ENCODE measurements around the gene CORT.

CORT gene

GRCh38 chr1:10429868-10430215, 20.0 kb upstream of the CORT start:
- H3K27me3 ChIP-seq (ENCODE audit: insufficient read depth, low read depth, severe bottlenecking) = no peaks in the 10 kb centered on the region
- TF ChIP-seq CTCF (IDR thresholded peaks at IDR 0.05; ENCODE audit: low read depth, low read length) = no peak
- peaks cover 7% of the 10 kb centered on the region for H3K36me3 ChIP-seq
- no peak for DNase-seq
- H3K27ac ChIP-seq = peak overlapping the region; percentile 95
- no peaks in the 10 kb centered on the region for H3K9me3 ChIP-seq (ENCODE audit: severe bottlenecking)
- peak overlapping the region; percentile 78 for H3K4me3 ChIP-seq (ENCODE audit: low read depth, low read length)

- H3K4me3 ChIP-seq (ENCODE audit: low read depth, low read length) = peak within 1 kb of the TSS; percentile 78
- H3K27ac ChIP-seq = peak within 1 kb of the TSS; percentile 95
- peaks cover 12% of the 10 kb centered on the region for H3K36me3 ChIP-seq
- no peaks in the 10 kb centered on the region for H3K9me3 ChIP-seq (ENCODE audit: severe bottlenecking)
- peak; percentile 85 for DNase-seq
- TF ChIP-seq CTCF (IDR thresholded peaks at IDR 0.05; ENCODE audit: low read depth, low read length) = peak; percentile 97
- no peaks in the 10 kb centered on the region for H3K27me3 ChIP-seq (ENCODE audit: insufficient read depth, low read depth, severe bottlenecking)
These were observed 19.4 kb upstream of the CORT start, which contains the start of gene CENPS for GRCh38 chr1:10430216-10431069. Gene CENPS, plus strand, starts transcription at chr1:10430433. Its CDS starts 85 bp downstream, at chr1:10430518.

GRCh38 chr1:10431070-10431730, 18.6 kb upstream of the CORT start:
- Histone ChIP-seq H3K27me3 (ENCODE audit: insufficient read depth, low read depth, severe bottlenecking) (no peaks in the 10 kb centered on the region), H3K27ac (peak overlapping the region; percentile 95), H3K36me3 (peaks cover 12% of the 10 kb centered on the region), H3K4me3 (ENCODE audit: low read depth, low read length) (peak overlapping the region; percentile 78), H3K9me3 (ENCODE audit: severe bottlenecking) (no peaks in the 10 kb centered on the region)
- no peak for DNase-seq
- TF ChIP-seq CTCF (IDR thresholded peaks at IDR 0.05; ENCODE audit: low read depth, low read length) = no peak

DNA sequence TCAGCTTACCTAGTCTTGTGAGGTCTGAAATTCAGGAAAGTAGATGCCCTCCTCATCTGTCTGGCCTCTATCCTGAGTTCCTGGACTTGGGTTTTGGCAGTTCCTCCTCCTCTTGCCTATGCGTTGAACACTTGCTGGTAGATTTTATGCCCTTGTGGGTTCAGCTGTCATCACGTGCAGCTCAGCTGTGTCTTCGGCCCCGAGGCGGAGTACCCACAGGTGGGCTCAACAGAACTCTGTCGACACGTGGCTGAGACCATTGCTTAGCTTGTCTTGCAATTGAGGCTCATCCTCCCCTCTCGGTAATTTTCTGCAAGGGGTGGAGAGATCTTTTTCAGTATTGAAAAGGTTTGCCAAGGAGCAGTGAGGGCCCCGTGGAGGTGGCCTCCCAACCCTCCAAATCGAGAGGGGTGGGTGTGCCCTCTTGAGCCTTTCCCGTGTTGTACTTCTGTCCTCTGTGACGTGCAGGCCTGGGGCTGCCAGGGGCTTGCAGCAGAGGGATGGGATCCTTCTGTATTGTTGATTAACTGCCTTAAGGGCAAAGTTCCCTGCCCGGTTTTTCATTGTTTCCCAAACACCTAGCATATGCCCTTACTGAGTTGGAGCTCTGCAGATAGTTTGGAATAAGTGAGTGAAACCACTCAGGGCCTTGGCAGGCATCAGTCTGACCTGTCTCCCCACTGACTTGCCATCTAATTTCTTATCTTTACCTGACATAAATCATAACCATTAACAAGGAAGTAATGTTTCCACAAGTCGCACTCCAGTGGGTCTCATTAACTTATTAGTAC, 16.7 kb upstream of the CORT start:
- no peak for TF ChIP-seq CTCF (IDR thresholded peaks at IDR 0.05; ENCODE audit: low read depth, low read length)
- Histone ChIP-seq H3K36me3 (peaks cover 12% of the 10 kb centered on the region), H3K27ac (no peak overlapping the region), H3K27me3 (ENCODE audit: insufficient read depth, low read depth, severe bottlenecking) (no peaks in the 10 kb centered on the region), H3K9me3 (ENCODE audit: severe bottlenecking) (no peaks in the 10 kb centered on the region), H3K4me3 (ENCODE audit: low read depth, low read length) (no peak overlapping the region)
- DNase-seq = no peak

DNA sequence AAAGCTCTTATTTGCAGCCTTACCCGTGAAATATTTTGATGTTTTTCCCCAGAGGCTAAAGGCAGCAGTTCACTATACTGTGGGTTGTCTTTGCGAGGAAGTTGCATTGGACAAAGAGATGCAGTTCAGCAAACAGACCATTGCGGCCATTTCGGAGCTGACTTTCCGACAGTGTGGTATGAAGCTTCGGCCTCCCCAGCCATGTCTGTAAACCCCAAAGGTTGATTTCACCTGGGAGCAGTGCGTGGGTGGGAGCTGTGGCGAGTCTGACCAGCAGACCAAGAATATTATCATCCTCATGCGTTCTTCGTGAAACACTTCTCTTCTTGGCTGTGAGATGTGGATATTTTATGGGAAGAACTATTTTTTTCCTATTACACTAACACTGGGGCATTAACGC, 16.0 kb upstream of the CORT start:
- no peak for TF ChIP-seq CTCF (IDR thresholded peaks at IDR 0.05; ENCODE audit: low read depth, low read length)
- no peaks in the 10 kb centered on the region for H3K27me3 ChIP-seq (ENCODE audit: insufficient read depth, low read depth, severe bottlenecking)
- no peak for DNase-seq
- peaks cover 16% of the 10 kb centered on the region for H3K36me3 ChIP-seq
- H3K27ac ChIP-seq = no peak overlapping the region
- H3K4me3 ChIP-seq (ENCODE audit: low read depth, low read length) = no peak overlapping the region
- no peaks in the 10 kb centered on the region for H3K9me3 ChIP-seq (ENCODE audit: severe bottlenecking)

Data from WERI-Rb-1 (cell line).